ENCODE measurements around the gene HTR1A.

The HTR1A gene

GRCh38 chr5:63962279-63962678 lies at the start of gene HTR1A:
Gene HTR1A, minus strand, starts transcription at chr5:63962445. Its CDS starts 726 bp downstream, at chr5:63961719.
- DNase-seq (ENCODE audit: low read depth in 2 of 2), result no peak

- no peak for DNase-seq (ENCODE audit: low read depth in 2 of 2)
These were observed 41.7 kb upstream of the HTR1A start for GRCh38 chr5:64003966-64004365.

GRCh38 chr5:64000096-64000495 lies 37.9 kb upstream of the HTR1A start:
- DNase-seq (ENCODE audit: low read depth in 2 of 2), result no peak

GRCh38 chr5:63987053-63987452 lies 24.8 kb upstream of the HTR1A start:
- DNase-seq (ENCODE audit: low read depth in 2 of 2), result no peak

GRCh38 chr5:63981864-63982263 lies 19.6 kb upstream of the HTR1A start:
- no peak for DNase-seq (ENCODE audit: low read depth in 2 of 2)

GRCh38 chr5:63963926-63964325 lies 1.7 kb upstream of the HTR1A start:
- no peak for DNase-seq (ENCODE audit: low read depth in 2 of 2)

GRCh38 chr5:63963080-63963735 lies 963 bp upstream of the HTR1A start:
- DNase-seq (ENCODE audit: low read depth in 2 of 2), result peak in 1 of 2 experiments; percentile 5

- no peak for DNase-seq (ENCODE audit: low read depth in 2 of 2)
These were observed 565 bp downstream of the HTR1A start for GRCh38 chr5:63961598-63962161.

- no peak for DNase-seq (ENCODE audit: low read depth in 2 of 2)
These were observed 1.1 kb downstream of the HTR1A start for GRCh38 chr5:63961125-63961597.

- DNase-seq (ENCODE audit: low read depth in 2 of 2), result no peak
These were observed 1.6 kb downstream of the HTR1A start for GRCh38 chr5:63960646-63961045.

GRCh38 chr5:63959177-63959982 lies 2.9 kb downstream of the HTR1A start:
- DNase-seq (ENCODE audit: low read depth in 2 of 2), result no peak

GRCh38 chr5:63958654-63959053 lies 3.6 kb downstream of the HTR1A start:
- no peak for DNase-seq (ENCODE audit: low read depth in 2 of 2)

- DNase-seq (ENCODE audit: low read depth in 2 of 2), result no peak
These were observed 4.6 kb downstream of the HTR1A start for GRCh38 chr5:63957617-63958016.

GRCh38 chr5:63953217-63953616 lies 9.0 kb downstream of the HTR1A start:
- DNase-seq (ENCODE audit: low read depth in 2 of 2), result no peak

GRCh38 chr5:63935103-63935502 lies 27.1 kb downstream of the HTR1A start:
- DNase-seq (ENCODE audit: low read depth in 2 of 2), result no peak

GRCh38 chr5:63931836-63932235 lies 30.4 kb downstream of the HTR1A start:
- DNase-seq (ENCODE audit: low read depth in 2 of 2), result no peak

GRCh38 chr5:63928451-63928850 lies 33.8 kb downstream of the HTR1A start:
- no peak for DNase-seq (ENCODE audit: low read depth in 2 of 2)

GRCh38 chr5:63923914-63924313 lies 38.3 kb downstream of the HTR1A start:
- no peak for DNase-seq (ENCODE audit: low read depth in 2 of 2)

GRCh38 chr5:63919763-63920478 lies 42.3 kb downstream of the HTR1A start:
- no peak for DNase-seq (ENCODE audit: low read depth in 2 of 2)

- no peak for DNase-seq (ENCODE audit: low read depth in 2 of 2)
These were observed 45.5 kb downstream of the HTR1A start for GRCh38 chr5:63916786-63917185.

GRCh38 chr5:63911871-63912270 lies 50.4 kb downstream of the HTR1A start:
- DNase-seq (ENCODE audit: low read depth in 2 of 2), result no peak
